Rectal smooth muscle tissue (tissue), 1 donor: ENCODE measurements around the gene HMCN1.

Source experiments
- H3K27ac ChIP-seq: one replicate; pipeline ENCODE4 v1.7.0; 2013; ENCODE audit warnings: low read depth, low read length, inconsistent platforms
- H3K27me3 ChIP-seq: one replicate; pipeline ENCODE4 v1.7.0; 2013; ENCODE audit warnings: low read length; ENCODE audit not compliant: control insufficient read depth, insufficient read depth
- H3K36me3 ChIP-seq: one replicate; pipeline ENCODE4 v1.7.0; 2013; ENCODE audit warnings: low read length; ENCODE audit not compliant: control insufficient read depth, insufficient read depth
- H3K4me1 ChIP-seq: one replicate; pipeline ENCODE4 v1.7.0; 2013; ENCODE audit warnings: low read length; ENCODE audit not compliant: control insufficient read depth, insufficient read depth
- H3K4me3 ChIP-seq: one replicate; pipeline ENCODE4 v1.7.0; 2013; ENCODE audit warnings: low read length
- H3K9ac ChIP-seq: one replicate; pipeline ENCODE4 v1.7.0; 2013; ENCODE audit warnings: low read length

HMCN1 gene

GRCh38 chr1:185971688-185972087, 237.5 kb downstream of the HMCN1 start:
- H3K36me3 ChIP-seq = no peaks in the 10 kb centered on the region
- no peaks in the 10 kb centered on the region for H3K4me1 ChIP-seq
- no peak overlapping the region for H3K9ac ChIP-seq
- no peak overlapping the region for H3K4me3 ChIP-seq
- H3K27me3 ChIP-seq = no peaks in the 10 kb centered on the region
- no peak overlapping the region for H3K27ac ChIP-seq

- Histone ChIP-seq H3K9ac (no peak overlapping the region), H3K36me3 (no peaks in the 10 kb centered on the region), H3K4me3 (no peak overlapping the region), H3K4me1 (no peaks in the 10 kb centered on the region), H3K27me3 (no peaks in the 10 kb centered on the region), H3K27ac (no peak overlapping the region)
Observed at GRCh38 chr1:185972096-185972850, 238.1 kb downstream of the HMCN1 start.

- no peak overlapping the region for H3K4me3 ChIP-seq
- H3K36me3 ChIP-seq = no peaks in the 10 kb centered on the region
- H3K9ac ChIP-seq = no peak overlapping the region
- no peaks in the 10 kb centered on the region for H3K27me3 ChIP-seq
- no peak overlapping the region for H3K27ac ChIP-seq
- H3K4me1 ChIP-seq = no peaks in the 10 kb centered on the region
Observed at GRCh38 chr1:185973645-185974044, 239.5 kb downstream of the HMCN1 start.

GRCh38 chr1:185974367-185975170, 240.4 kb downstream of the HMCN1 start:
- no peaks in the 10 kb centered on the region for H3K4me1 ChIP-seq
- H3K4me3 ChIP-seq = no peak overlapping the region
- no peak overlapping the region for H3K9ac ChIP-seq
- no peak overlapping the region for H3K27ac ChIP-seq
- no peaks in the 10 kb centered on the region for H3K27me3 ChIP-seq
- H3K36me3 ChIP-seq = no peaks in the 10 kb centered on the region

- Histone ChIP-seq H3K27ac (no peak overlapping the region), H3K9ac (no peak overlapping the region), H3K27me3 (no peaks in the 10 kb centered on the region), H3K36me3 (no peaks in the 10 kb centered on the region), H3K4me1 (no peaks in the 10 kb centered on the region), H3K4me3 (no peak overlapping the region)
Observed at GRCh38 chr1:185980891-185981290, 246.7 kb downstream of the HMCN1 start.

GRCh38 chr1:185984113-185984836, 250.1 kb downstream of the HMCN1 start:
- H3K4me1 ChIP-seq = no peaks in the 10 kb centered on the region
- no peak overlapping the region for H3K9ac ChIP-seq
- H3K4me3 ChIP-seq = no peak overlapping the region
- no peaks in the 10 kb centered on the region for H3K27me3 ChIP-seq
- H3K27ac ChIP-seq = no peak overlapping the region
- no peaks in the 10 kb centered on the region for H3K36me3 ChIP-seq

- Histone ChIP-seq H3K27me3 (no peaks in the 10 kb centered on the region), H3K4me1 (no peaks in the 10 kb centered on the region), H3K27ac (no peak overlapping the region), H3K36me3 (no peaks in the 10 kb centered on the region), H3K9ac (no peak overlapping the region), H3K4me3 (no peak overlapping the region)
Observed at GRCh38 chr1:185987611-185988321, 253.6 kb downstream of the HMCN1 start.

- Histone ChIP-seq H3K4me1 (no peaks in the 10 kb centered on the region), H3K4me3 (no peak overlapping the region), H3K36me3 (no peaks in the 10 kb centered on the region), H3K9ac (no peak overlapping the region), H3K27ac (no peak overlapping the region), H3K27me3 (no peaks in the 10 kb centered on the region)
Observed at GRCh38 chr1:185990565-185990964, 256.4 kb downstream of the HMCN1 start.

GRCh38 chr1:185991266-185991665, 257.1 kb downstream of the HMCN1 start:
- Histone ChIP-seq H3K9ac (no peak overlapping the region), H3K36me3 (no peaks in the 10 kb centered on the region), H3K4me3 (no peak overlapping the region), H3K27ac (no peak overlapping the region), H3K4me1 (no peaks in the 10 kb centered on the region), H3K27me3 (no peaks in the 10 kb centered on the region)

GRCh38 chr1:185996211-185996610, 262.0 kb downstream of the HMCN1 start:
- Histone ChIP-seq H3K27ac (no peak overlapping the region), H3K9ac (no peak overlapping the region), H3K27me3 (no peaks in the 10 kb centered on the region), H3K4me1 (no peaks in the 10 kb centered on the region), H3K4me3 (no peak overlapping the region), H3K36me3 (no peaks in the 10 kb centered on the region)

- H3K27ac ChIP-seq = no peak overlapping the region
- H3K27me3 ChIP-seq = no peaks in the 10 kb centered on the region
- H3K4me1 ChIP-seq = no peaks in the 10 kb centered on the region
- no peak overlapping the region for H3K9ac ChIP-seq
- no peaks in the 10 kb centered on the region for H3K36me3 ChIP-seq
- no peak overlapping the region for H3K4me3 ChIP-seq
Observed at GRCh38 chr1:185998391-185998790, 264.2 kb downstream of the HMCN1 start.

- Histone ChIP-seq H3K27me3 (no peaks in the 10 kb centered on the region), H3K4me3 (no peak overlapping the region), H3K4me1 (no peaks in the 10 kb centered on the region), H3K9ac (no peak overlapping the region), H3K36me3 (no peaks in the 10 kb centered on the region), H3K27ac (no peak overlapping the region)
Observed at GRCh38 chr1:186002406-186002805, 268.2 kb downstream of the HMCN1 start.
